Stimulated activated CD8-positive, alpha-beta memory T cell treated with anti-CD3 and anti-CD28 coated beads, Interleukin-4, amount 100 ng/mL, for 24 hours (primary cell): ENCODE measurements around the gene ACSM6.
"Not testable (repeated sequence)": the region's sequence is repeated elsewhere in the genome, so short reads cannot be mapped to it uniquely, and the experiment has no call there.

Source experiments
- DNase-seq: peaks from one replicate; pipeline ENCODE4 v3.0.0-alpha.2; 2020; ENCODE audit warnings: low read depth

Gene ACSM6

GRCh38 chr10:95193944-95194343 lies at the start of gene ACSM6:
Gene ACSM6, plus strand, starts transcription at chr10:95194238. Its CDS starts 248 bp downstream, at chr10:95194486.
- no peak for DNase-seq

GRCh38 chr10:95168694-95169093 lies 25.3 kb upstream of the ACSM6 start:
- no peak for DNase-seq

- no peak for DNase-seq
These were observed 24.5 kb upstream of the ACSM6 start for GRCh38 chr10:95169522-95169921.

- DNase-seq: no peak
These were observed 23.2 kb upstream of the ACSM6 start for GRCh38 chr10:95170790-95171189.

- no peak for DNase-seq
These were observed 22.7 kb upstream of the ACSM6 start for GRCh38 chr10:95171336-95171735.

- no peak for DNase-seq
These were observed 21.2 kb upstream of the ACSM6 start for GRCh38 chr10:95172851-95173250.

- DNase-seq: no peak
These were observed 17.9 kb upstream of the ACSM6 start for GRCh38 chr10:95176101-95176500.

- DNase-seq: no peak
These were observed 16.6 kb upstream of the ACSM6 start for GRCh38 chr10:95177429-95177828.

GRCh38 chr10:95178266-95178665 lies 15.8 kb upstream of the ACSM6 start:
- no peak for DNase-seq

GRCh38 chr10:95178797-95179196 lies 15.2 kb upstream of the ACSM6 start:
- DNase-seq: no peak

GRCh38 chr10:95181726-95182125 lies 12.3 kb upstream of the ACSM6 start:
- DNase-seq: no peak

GRCh38 chr10:95183271-95184230 lies 10.5 kb upstream of the ACSM6 start:
- DNase-seq: peak; percentile 70

GRCh38 chr10:95187617-95188016 lies 6.4 kb upstream of the ACSM6 start:
- no peak for DNase-seq

GRCh38 chr10:95188593-95188992 lies 5.4 kb upstream of the ACSM6 start:
- DNase-seq: no peak

GRCh38 chr10:95196046-95196445 lies 2.0 kb downstream of the ACSM6 start:
- DNase-seq: no peak

GRCh38 chr10:95201736-95202135 lies 7.7 kb downstream of the ACSM6 start:
- no peak for DNase-seq

- not testable (repeated sequence) for DNase-seq
These were observed 8.8 kb downstream of the ACSM6 start for GRCh38 chr10:95202865-95203264.

- no peak for DNase-seq
These were observed 14.8 kb downstream of the ACSM6 start for GRCh38 chr10:95208702-95209391.

- DNase-seq: no peak
These were observed 15.6 kb downstream of the ACSM6 start for GRCh38 chr10:95209509-95210127.

GRCh38 chr10:95211606-95212279 lies 17.7 kb downstream of the ACSM6 start:
- no peak for DNase-seq

GRCh38 chr10:95214369-95214768 lies 20.3 kb downstream of the ACSM6 start:
- no peak for DNase-seq

- DNase-seq: no peak
These were observed 20.8 kb downstream of the ACSM6 start for GRCh38 chr10:95214793-95215192.
